Progenitor cell of endocrine pancreas (in vitro differentiated cells): ENCODE results near the gene HCN3. TPM values are rescaled to one million over a fixed set of nuclear protein-coding genes. Genes with fewer than 3 reads are reported as not detected.

Experiments used
- DNase-seq: peaks from one replicate; pipeline ENCODE4 v3.0.0; 2021; ENCODE audit warnings: low spot score; ENCODE audit not compliant: unreplicated experiment
- H3K27ac Mint-ChIP-seq: 2 replicates; pipeline ENCODE4 v1.8.0; 2021; ENCODE audit warnings: mild to moderate bottlenecking, moderate library complexity, mixed read lengths
- H3K27me3 Mint-ChIP-seq: 2 replicates; pipeline ENCODE4 v1.8.0; 2021; ENCODE audit warnings: mixed read lengths
- H3K36me3 Mint-ChIP-seq: 2 replicates; pipeline ENCODE4 v1.8.0; 2022; ENCODE audit warnings: mixed read lengths; ENCODE audit not compliant: insufficient read depth
- H3K4me1 Mint-ChIP-seq: 2 replicates; pipeline ENCODE4 v1.8.0; 2021; ENCODE audit warnings: low read depth, mixed read lengths
- H3K4me3 Mint-ChIP-seq: 2 replicates; pipeline ENCODE4 v1.8.0; 2021; ENCODE audit warnings: low read depth, mild to moderate bottlenecking, moderate library complexity, mixed read lengths
- H3K9me3 Mint-ChIP-seq: 2 replicates; pipeline ENCODE4 v1.8.0; 2021; ENCODE audit warnings: low read depth, mixed read lengths
- total RNA-seq: library from RNA; stranded (reverse); gene quantifications from 2 replicates; pipeline ENCODE4 v1.2.1, GENCODE V29; 2021
- TF ChIP-seq, protein P1 (sequence below): fragments of 200-600 bp; sonication (generic); IDR thresholded peaks from one replicate; pipeline ENCODE4 v1.5.0; 2021; ENCODE audit warnings: antibody characterized with exemption, mild to moderate bottlenecking; ENCODE audit not compliant: unreplicated experiment

HCN3 gene
- total RNA-seq, 1 donor from 2014 or later: 15.6 TPM

DNA sequence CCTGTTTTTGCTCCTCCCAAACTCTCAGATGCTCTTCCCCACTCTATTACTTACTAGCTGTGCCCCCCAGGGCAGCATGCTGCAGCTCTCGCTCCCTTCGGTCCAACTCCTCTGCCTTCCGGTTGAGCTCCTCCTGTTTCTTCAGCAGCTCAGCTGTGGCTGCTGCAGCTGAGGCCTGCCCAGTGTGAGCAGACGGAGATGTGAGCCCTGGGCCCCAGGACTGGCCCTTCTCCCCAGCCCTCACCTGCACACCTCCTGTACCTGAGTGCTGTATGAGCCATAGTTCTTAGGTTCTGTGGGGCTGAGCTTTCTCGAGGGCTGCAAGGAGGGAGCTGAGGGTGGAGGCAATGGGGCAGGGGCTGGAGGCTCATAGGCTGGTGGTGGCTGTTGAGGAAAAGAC lies 17.0 kb upstream of the HCN3 start:
- H3K4me3 Mint-ChIP-seq: peak overlapping the region; percentile 94
- H3K4me1 Mint-ChIP-seq: peaks cover 24% of the 10 kb centered on the region
- H3K27ac Mint-ChIP-seq: peak overlapping the region; percentile 72
- DNase-seq: no peak
- H3K27me3 Mint-ChIP-seq: no peaks in the 10 kb centered on the region
- H3K9me3 Mint-ChIP-seq: no peaks in the 10 kb centered on the region
- H3K36me3 Mint-ChIP-seq: peaks cover 15% of the 10 kb centered on the region
- TF ChIP-seq, protein P1, sequence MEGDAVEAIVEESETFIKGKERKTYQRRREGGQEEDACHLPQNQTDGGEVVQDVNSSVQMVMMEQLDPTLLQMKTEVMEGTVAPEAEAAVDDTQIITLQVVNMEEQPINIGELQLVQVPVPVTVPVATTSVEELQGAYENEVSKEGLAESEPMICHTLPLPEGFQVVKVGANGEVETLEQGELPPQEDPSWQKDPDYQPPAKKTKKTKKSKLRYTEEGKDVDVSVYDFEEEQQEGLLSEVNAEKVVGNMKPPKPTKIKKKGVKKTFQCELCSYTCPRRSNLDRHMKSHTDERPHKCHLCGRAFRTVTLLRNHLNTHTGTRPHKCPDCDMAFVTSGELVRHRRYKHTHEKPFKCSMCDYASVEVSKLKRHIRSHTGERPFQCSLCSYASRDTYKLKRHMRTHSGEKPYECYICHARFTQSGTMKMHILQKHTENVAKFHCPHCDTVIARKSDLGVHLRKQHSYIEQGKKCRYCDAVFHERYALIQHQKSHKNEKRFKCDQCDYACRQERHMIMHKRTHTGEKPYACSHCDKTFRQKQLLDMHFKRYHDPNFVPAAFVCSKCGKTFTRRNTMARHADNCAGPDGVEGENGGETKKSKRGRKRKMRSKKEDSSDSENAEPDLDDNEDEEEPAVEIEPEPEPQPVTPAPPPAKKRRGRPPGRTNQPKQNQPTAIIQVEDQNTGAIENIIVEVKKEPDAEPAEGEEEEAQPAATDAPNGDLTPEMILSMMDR: no peak

DNA sequence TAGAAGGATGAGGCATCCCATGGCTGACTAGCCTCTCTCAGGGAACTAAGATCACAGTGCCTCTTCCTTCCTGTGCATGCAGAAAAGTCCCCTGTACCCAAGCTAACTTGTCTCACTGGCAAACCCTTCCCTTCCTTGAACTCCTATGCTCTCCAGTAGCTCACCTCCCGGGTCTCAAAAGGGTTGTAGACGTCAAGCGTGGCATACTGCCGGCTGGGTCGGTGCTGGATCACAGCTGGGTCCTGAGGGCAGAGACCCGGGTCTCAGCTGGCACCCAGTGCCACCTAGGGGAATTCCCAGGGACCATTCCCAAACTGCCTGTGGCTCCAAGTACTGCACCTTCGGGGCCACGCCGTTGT lies 15.8 kb upstream of the HCN3 start:
- H3K36me3 Mint-ChIP-seq: peaks cover 19% of the 10 kb centered on the region
- TF ChIP-seq, protein P1: peak; percentile 34
- no peaks in the 10 kb centered on the region for H3K9me3 Mint-ChIP-seq
- no peak for DNase-seq
- no peaks in the 10 kb centered on the region for H3K27me3 Mint-ChIP-seq
- H3K4me3 Mint-ChIP-seq: peak overlapping the region; percentile 94
- peak overlapping the region; percentile 94 for H3K27ac Mint-ChIP-seq
- H3K4me1 Mint-ChIP-seq: peaks cover 20% of the 10 kb centered on the region

DNA sequence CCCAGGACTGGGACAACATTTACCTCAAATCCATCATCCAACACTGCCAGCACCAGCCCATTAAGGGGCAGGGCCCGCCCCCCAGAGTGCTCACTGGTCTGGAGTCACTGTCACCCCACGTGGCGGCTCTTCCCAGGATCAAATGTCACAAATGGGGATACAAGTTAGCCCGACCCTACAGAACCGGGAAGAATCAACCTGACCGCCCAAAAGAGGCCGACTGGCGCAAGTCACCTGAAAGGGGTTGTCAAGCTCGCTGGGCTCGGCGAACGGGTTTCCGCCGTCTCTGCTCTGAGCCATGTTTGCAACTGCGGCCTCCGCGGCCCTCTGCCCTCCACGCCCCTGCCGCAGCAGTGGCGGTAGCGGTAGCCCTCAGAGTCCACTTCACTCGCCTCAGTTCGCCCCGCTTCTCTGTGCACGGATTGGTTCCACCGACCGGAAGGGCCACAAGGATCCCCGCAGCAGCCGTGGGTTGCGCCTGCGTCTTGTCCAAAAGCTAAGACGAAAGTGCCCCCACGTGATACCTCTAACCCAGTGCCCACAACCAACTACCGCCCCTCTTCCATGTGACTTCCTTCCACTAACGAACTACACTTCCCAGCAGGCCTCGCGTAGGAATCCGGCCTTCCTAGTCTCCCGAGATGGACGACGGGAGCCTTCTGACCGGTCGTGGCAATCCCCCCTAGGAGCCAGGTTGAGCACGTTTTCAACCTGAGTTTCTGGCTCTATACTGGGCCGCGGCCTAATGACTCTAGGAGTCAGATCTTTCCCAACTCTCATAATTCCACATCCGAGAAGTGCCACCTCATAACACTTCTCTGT lies 15.2 kb upstream of the HCN3 start, which contains the start of gene SCAMP3:
SCAMP3 (minus strand) TSS at position 509 of the 822 bp plus-strand sequence; CDS start at position 300, 209 bp downstream.
- peaks cover 17% of the 10 kb centered on the region for H3K36me3 Mint-ChIP-seq
- no peaks in the 10 kb centered on the region for H3K27me3 Mint-ChIP-seq
- H3K4me3 Mint-ChIP-seq: peak within 1 kb of the TSS; percentile 94
- H3K9me3 Mint-ChIP-seq: no peaks in the 10 kb centered on the region
- TF ChIP-seq, protein P1: no peak
- peaks cover 20% of the 10 kb centered on the region for H3K4me1 Mint-ChIP-seq
- DNase-seq: peak; percentile 83
- peak within 1 kb of the TSS; percentile 94 for H3K27ac Mint-ChIP-seq

DNA sequence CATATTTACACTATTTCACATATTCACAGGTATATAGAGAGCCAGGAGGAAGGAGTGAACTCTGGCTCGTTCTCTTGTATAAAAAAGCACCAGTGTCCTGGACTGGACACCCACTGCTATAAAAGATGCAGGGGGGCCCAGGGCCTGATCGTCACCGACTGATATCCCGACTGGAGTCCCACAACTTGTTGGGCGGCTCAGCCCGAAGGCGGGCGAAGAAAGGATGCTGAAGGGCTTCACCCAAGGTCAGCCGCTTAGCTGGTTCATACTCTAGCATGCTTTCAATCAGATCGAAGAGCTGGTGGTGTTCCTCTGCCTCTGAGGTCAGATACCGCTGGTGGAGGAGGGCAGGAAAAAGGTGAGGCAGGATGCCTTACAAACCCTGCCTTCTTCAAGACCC lies 14.2 kb upstream of the HCN3 start:
- DNase-seq: no peak
- H3K4me1 Mint-ChIP-seq: peaks cover 20% of the 10 kb centered on the region
- H3K9me3 Mint-ChIP-seq: no peaks in the 10 kb centered on the region
- H3K27me3 Mint-ChIP-seq: no peaks in the 10 kb centered on the region
- TF ChIP-seq, protein P1: no peak
- H3K4me3 Mint-ChIP-seq: no peak overlapping the region
- peaks cover 23% of the 10 kb centered on the region for H3K36me3 Mint-ChIP-seq
- peak overlapping the region; percentile 94 for H3K27ac Mint-ChIP-seq

DNA sequence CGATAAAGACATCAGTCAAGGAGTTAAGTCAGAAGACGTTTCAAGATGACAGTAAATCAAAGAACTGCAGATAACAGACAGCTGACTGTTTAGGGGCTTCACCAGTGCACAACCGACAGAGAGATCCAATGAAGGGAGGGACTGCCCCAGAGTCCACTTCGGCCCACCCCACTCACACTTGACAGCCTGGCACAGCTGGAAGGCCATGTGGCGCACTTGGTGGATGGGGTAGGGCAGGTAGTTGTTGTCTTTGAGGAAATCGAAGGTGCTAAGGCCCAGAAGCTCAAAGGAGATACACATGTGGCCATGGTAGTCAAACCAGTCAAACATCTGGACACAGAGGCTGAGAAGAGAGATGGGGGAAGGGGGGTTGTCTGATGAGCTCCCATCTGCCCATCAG lies 10.7 kb upstream of the HCN3 start:
- H3K27me3 Mint-ChIP-seq: no peaks in the 10 kb centered on the region
- no peaks in the 10 kb centered on the region for H3K9me3 Mint-ChIP-seq
- no peak overlapping the region for H3K27ac Mint-ChIP-seq
- TF ChIP-seq, protein P1: no peak
- peaks cover 13% of the 10 kb centered on the region for H3K4me1 Mint-ChIP-seq
- peaks cover 29% of the 10 kb centered on the region for H3K36me3 Mint-ChIP-seq
- no peak for DNase-seq
- no peak overlapping the region for H3K4me3 Mint-ChIP-seq
